HFF-Myc (cell line): ENCODE measurements around the gene RSPO4.

Source experiments
- DNase-seq: peaks from one replicate; pipeline ENCODE4 v3.0.0-alpha.2; 2011; ENCODE audit warnings: low read depth; ENCODE audit errors: extremely low read depth
- H3K4me3 ChIP-seq: replicated peaks from 2 replicates; pipeline ENCODE4 v1.5.1; 2011; ENCODE audit warnings: low read depth, mild to moderate bottlenecking, control low read depth, low read length
- CTCF ChIP-seq: IDR thresholded peaks from 2 replicates; pipeline ENCODE4 v1.5.1; 2012; ENCODE audit warnings: mild to moderate bottlenecking, low read depth, low read length, control low read depth; ENCODE audit errors: missing control alignments

The RSPO4 gene

GRCh38 chr20:914727-915498 is 87.2 kb downstream of the RSPO4 start:
- no peak for DNase-seq
- H3K4me3 ChIP-seq: no peak overlapping the region
- TF ChIP-seq CTCF: no peak

DNA sequence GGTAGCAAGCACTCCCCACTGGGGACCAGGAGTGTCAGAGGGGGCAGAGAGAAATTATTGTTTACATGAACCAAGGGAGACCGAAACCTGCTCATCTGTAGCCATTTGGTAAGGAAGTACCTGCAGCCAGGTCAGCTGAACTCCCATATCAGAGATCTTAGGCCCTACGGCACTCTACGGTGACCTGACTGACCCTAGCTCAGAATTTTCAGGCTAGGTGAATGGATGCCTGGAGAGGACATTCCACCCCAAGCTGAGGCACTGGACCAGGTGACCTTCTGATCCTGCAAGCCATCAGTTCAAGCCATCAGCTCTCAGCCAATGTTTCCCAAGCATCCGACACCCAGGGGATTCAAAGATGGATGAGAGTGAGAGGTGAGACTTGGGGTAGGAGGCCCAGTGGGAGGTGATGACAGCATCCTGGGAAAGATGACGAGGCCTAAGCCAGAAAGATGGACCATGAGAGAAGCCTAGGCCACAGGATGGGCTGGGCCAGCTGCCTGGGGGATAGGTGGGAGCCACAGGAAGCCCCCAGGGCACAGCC is 88.7 kb downstream of the RSPO4 start:
- DNase-seq: no peak
- TF ChIP-seq CTCF: no peak
- H3K4me3 ChIP-seq: no peak overlapping the region

DNA sequence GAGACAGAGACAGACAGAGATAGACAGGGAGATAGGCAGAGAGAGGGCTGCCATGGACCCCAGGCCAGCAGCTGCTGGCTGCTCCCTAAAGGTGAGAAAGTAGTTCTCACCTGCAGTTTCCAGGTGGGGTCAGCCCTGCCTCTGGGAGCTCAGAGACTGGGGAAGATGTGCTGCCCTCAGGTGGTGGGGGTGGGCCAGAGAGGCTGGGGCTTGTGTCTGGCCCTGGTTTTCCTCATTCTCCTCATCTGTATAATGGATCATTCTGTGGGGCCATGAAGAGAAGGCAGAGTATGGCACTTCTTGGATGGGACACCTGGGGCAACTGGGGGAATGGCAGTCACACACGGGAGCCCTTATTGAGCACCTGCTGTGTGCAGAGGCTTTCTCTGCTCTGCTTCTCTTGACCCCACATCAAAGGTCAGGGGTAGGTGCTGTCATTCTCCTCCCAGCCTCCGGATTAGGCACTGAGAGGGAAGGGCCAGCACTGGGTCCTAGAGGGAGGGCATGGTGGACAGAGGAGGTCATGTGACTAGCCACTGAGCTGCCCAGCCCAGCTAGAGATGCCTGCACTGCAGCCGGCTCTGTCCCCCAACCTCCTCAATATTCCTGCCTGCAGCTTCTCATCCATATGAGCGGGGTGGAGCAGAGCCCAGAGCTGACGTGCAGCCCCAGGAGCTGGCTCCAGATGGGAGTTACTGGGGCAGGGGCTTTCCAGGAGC is 90.1 kb downstream of the RSPO4 start:
- TF ChIP-seq CTCF: no peak
- DNase-seq: no peak
- no peak overlapping the region for H3K4me3 ChIP-seq

DNA sequence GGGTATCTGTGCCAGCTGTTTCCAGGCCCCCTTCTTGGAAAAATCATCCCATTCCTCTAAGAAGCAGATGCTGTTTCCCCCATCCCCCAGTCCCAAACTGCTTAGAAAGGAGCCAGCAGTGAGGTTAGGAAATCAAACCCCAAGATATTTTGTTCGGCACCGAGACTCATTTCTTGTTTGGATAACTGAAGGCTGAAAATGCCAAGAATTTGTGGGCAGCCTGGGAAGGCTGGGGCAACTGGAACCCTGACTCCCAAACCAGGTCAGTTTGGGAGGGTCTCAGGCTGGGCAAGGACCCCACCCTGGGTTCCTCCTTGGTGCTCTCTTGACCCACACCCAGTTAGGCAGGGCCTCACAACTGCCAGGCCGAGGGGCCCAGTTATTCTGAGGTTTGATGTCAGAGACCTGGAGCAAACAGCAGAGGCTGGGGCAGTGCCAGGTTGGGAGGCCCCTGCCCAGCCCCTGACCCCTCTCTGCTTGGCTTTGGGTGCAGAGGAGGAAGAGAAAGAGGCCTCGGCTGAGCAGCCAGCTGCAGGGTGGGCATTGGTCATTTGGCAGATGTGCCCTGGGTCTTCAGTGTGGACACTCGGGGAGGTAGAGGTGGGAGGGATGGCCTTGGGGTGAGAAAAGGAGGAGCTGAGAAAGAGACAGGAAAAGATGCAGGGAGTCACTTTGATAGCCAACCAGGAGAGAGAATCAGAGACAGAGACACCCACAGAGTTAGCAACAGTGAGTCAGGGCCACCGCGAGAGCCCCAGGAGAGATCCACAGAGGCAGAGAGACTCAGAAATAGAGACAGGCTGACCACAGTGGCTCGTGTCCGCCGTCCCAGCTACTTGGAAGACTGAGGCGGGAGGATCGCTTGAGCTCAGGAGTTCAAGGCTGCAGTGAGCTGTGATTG is 91.0 kb downstream of the RSPO4 start:
- no peak for TF ChIP-seq CTCF
- no peak for DNase-seq
- H3K4me3 ChIP-seq: no peak overlapping the region

DNA sequence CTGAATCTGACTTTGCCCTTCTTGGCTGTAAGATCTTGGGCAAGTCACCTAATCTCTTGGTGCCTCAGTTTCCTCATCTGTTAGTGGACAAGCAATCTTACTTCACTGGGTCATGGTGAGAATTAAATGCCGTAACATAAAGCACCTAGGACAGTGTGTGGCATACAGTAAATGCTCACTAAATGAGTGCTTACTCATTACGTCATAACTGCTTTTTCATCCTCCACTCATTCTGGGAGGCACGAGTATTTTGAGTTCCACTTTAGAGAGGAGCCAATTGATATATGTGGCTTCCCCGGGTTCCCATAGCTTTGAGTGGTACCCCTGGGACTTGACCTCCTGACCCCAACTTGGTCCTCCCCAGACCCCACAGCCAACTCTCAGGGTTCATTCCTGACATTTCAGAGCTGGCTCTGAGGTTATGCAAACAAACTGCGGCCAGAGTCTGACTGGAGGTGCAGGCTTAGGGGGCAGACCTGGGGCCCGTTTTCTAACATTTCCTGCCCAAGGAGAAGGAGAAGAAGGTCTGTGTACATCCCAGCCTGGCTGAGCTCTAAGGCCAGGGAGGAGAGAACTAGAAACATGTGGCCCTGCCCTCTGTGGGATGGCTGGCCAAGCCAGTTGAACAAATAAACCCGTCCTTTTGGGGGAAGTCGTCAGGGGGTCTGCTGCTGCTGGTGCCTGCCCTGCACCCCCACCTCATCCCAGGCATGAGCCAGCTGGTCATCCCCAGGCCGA is 91.8 kb downstream of the RSPO4 start:
- H3K4me3 ChIP-seq: no peak overlapping the region
- TF ChIP-seq CTCF: no peak
- no peak for DNase-seq

- DNase-seq: no peak
- no peak overlapping the region for H3K4me3 ChIP-seq
Observed at GRCh38 chr20:909641-910040, 92.5 kb downstream of the RSPO4 start.

More at GRCh38 chr20:909641-910040, 92.5 kb downstream of the RSPO4 start:
- no peak for TF ChIP-seq CTCF
